K562 (cell line): ENCODE data around the gene TK1. TPM values are rescaled to one million over a fixed set of nuclear protein-coding genes. Genes with fewer than 3 reads are reported as not detected.
A peak's percentile ranks its signal among the peaks of the same experiment; 100 is the strongest.

Experiments
- BCOR ChIP-seq: fragments of 450-650 bp; IDR thresholded peaks from 2 replicates; pipeline ENCODE4 v1.6.1; 2016
- CBFB ChIP-seq: sonication (generic); formaldehyde crosslinking; IDR thresholded peaks from 2 replicates; pipeline ENCODE4 v1.4.0; 2020; ENCODE audit warnings: mild to moderate bottlenecking, missing genetic modification reagents
- CBX1 ChIP-seq: sonication (generic); IDR thresholded peaks from 2 replicates; pipeline ENCODE4 v1.6.1; 2016; ENCODE audit warnings: antibody characterized with exemption, low read depth, mild to moderate bottlenecking
- FOXJ3 ChIP-seq: sonication (generic); formaldehyde crosslinking; IDR thresholded peaks from 2 replicates; pipeline ENCODE4 v1.4.0; 2020; ENCODE audit warnings: mild to moderate bottlenecking, missing genetic modification reagents
- HNRNPLL ChIP-seq: fragments of 200-400 bp; formaldehyde crosslinking; IDR thresholded peaks from 2 replicates; pipeline ENCODE4 v1.6.1; 2017; ENCODE audit warnings: low read length, low read depth, mild to moderate bottlenecking; ENCODE audit not compliant: poor library complexity, severe bottlenecking
- MAZ ChIP-seq, 2 experiments: fragments of 450-650 bp in 1 of 2; sonication (generic) in 1 of 2; formaldehyde crosslinking; IDR thresholded peaks in 1 of 2; conservative IDR thresholded peaks in 1 of 2; 2 replicates each; pipeline versions ENCODE4 v1.4.0 to v1.5.0; 2020; ENCODE audit warnings: mild to moderate bottlenecking in 1 of 2, missing genetic modification reagents in 1 of 2
- PML ChIP-seq: IDR thresholded peaks from 2 replicates; pipeline ENCODE4 v1.6.1; 2012; ENCODE audit warnings: low read length, inconsistent platforms
- PTBP1 ChIP-seq: fragments of 200-400 bp; formaldehyde crosslinking; IDR thresholded peaks from 2 replicates; pipeline ENCODE4 v1.6.1; 2017; ENCODE audit warnings: low read depth, low read length
- TEAD4 ChIP-seq, 2 experiments: sonication (generic) in 1 of 2; formaldehyde crosslinking in 1 of 2; IDR thresholded peaks; 2 replicates each; pipeline versions ENCODE4 v1.6.1 to v1.8.0; 2012 to 2022; ENCODE audit warnings: borderline replicate concordance in 1 of 2, inconsistent platforms in 1 of 2, low read length in 1 of 2, mild to moderate bottlenecking in 1 of 2, missing genetic modification reagents in 1 of 2
- TGIF2 ChIP-seq: sonication (generic); formaldehyde crosslinking; IDR thresholded peaks from 2 replicates; pipeline ENCODE4 v1.8.1; 2022; ENCODE audit warnings: mild to moderate bottlenecking, missing genetic modification reagents, moderate library complexity
- polyA plus RNA-seq, 8 experiments: library from polyadenylated mRNA; depleted of rRNA in 4 of 8; stranded (reverse) in 5 of 8; unstranded in 3 of 8; fragments of >200 nt; fragmentation: Nextera tagmentation in 2 of 8; fragmentation: Illumina TruSeq in 1 of 8; extraction: Ambion mirVana in 2 of 8; extraction: Trizol in 1 of 8; gene quantifications; 2 replicates each; pipeline versions ENCODE4 v1.2.1 to v1.2.3, GENCODE V29; 2011 to 2014; ENCODE audit warnings: inconsistent platforms in 1 of 8, missing spikeins in 1 of 8
- total RNA-seq, 7 experiments: library from RNA; depleted of rRNA in 6 of 7; stranded (reverse); fragments of >200 nt in 6 of 7; fragmentation: Illumina TruSeq in 2 of 7; extraction: Trizol in 2 of 7; gene quantifications; 2 replicates each; pipeline versions ENCODE4 v1.2.1 to v1.2.3, GENCODE V29; 2011 to 2021; ENCODE audit warnings: low replicate concordance in 1 of 7
- TF ChIP-seq, protein P1 (sequence below), 2 experiments: fragments of 450-650 bp; IDR thresholded peaks; 2 replicates each; pipeline ENCODE4 v1.6.1; 2016; ENCODE audit warnings: mild to moderate bottlenecking in 2 of 2, borderline replicate concordance in 1 of 2, low read depth in 1 of 2, moderate library complexity in 1 of 2
- TF ChIP-seq, protein P2 (sequence below): fragments of 200-400 bp; formaldehyde crosslinking; IDR thresholded peaks from 2 replicates; pipeline ENCODE4 v1.6.1; 2017; ENCODE audit warnings: mild to moderate bottlenecking, low read depth, low read length, moderate library complexity
- TF ChIP-seq, protein P3 (sequence below): sonication (generic); formaldehyde crosslinking; IDR thresholded peaks from 2 replicates; pipeline ENCODE4 v1.5.0; 2020; ENCODE audit warnings: missing genetic modification reagents

TK1 gene
- total and polyA plus RNA-seq, 9 of the 15 experiments (the other 6 are each of a cell fraction or from before 2014, with no cell fraction given) = 8.4 to 280 (median 103) TPM

DNA sequence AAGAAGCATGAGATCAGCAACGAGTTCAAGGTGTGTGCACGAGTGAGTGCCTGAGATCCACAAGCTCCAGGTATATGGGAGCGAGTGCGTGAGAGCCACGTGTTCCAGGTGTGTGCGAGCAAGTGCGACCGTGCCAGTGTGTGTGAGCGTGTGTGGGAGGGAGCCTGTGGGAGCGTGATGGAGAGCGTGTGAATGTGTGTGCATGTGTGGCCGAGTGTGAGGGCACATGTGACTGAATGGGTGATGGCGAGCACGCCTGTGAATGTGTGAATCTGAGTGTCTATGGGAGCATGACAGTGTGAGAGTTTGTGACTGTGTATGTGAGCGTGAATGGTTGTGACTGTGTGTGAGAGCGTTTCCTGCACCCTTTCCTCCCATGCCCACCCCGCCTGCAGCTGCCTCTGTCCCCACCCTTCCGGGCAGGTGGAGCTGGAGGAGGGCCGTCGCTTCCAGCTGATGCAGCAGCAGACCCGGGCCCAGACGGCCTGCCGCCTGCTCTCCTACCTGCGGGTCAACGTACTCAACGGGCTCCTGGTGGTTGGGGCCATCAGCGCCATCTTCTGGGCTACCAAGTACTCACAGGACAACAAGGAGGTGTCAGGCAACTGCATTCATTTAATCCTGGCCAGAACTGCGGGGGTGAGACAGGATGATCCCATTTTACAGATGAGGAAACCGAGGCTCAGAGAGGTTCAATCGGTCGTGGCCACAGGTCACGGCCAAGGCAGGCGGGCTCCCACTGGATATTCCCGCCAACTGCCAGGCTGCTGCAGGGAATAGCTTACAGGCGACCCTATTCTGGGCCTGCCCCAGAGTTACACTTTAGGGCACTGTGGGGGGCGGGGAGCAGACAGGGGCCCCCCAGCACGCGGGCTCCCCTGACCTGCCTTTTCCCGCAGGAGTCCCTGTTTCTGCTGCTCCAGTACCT lies 52.6 kb downstream of the TK1 start (continued):
- TF ChIP-seq, protein P1, sequence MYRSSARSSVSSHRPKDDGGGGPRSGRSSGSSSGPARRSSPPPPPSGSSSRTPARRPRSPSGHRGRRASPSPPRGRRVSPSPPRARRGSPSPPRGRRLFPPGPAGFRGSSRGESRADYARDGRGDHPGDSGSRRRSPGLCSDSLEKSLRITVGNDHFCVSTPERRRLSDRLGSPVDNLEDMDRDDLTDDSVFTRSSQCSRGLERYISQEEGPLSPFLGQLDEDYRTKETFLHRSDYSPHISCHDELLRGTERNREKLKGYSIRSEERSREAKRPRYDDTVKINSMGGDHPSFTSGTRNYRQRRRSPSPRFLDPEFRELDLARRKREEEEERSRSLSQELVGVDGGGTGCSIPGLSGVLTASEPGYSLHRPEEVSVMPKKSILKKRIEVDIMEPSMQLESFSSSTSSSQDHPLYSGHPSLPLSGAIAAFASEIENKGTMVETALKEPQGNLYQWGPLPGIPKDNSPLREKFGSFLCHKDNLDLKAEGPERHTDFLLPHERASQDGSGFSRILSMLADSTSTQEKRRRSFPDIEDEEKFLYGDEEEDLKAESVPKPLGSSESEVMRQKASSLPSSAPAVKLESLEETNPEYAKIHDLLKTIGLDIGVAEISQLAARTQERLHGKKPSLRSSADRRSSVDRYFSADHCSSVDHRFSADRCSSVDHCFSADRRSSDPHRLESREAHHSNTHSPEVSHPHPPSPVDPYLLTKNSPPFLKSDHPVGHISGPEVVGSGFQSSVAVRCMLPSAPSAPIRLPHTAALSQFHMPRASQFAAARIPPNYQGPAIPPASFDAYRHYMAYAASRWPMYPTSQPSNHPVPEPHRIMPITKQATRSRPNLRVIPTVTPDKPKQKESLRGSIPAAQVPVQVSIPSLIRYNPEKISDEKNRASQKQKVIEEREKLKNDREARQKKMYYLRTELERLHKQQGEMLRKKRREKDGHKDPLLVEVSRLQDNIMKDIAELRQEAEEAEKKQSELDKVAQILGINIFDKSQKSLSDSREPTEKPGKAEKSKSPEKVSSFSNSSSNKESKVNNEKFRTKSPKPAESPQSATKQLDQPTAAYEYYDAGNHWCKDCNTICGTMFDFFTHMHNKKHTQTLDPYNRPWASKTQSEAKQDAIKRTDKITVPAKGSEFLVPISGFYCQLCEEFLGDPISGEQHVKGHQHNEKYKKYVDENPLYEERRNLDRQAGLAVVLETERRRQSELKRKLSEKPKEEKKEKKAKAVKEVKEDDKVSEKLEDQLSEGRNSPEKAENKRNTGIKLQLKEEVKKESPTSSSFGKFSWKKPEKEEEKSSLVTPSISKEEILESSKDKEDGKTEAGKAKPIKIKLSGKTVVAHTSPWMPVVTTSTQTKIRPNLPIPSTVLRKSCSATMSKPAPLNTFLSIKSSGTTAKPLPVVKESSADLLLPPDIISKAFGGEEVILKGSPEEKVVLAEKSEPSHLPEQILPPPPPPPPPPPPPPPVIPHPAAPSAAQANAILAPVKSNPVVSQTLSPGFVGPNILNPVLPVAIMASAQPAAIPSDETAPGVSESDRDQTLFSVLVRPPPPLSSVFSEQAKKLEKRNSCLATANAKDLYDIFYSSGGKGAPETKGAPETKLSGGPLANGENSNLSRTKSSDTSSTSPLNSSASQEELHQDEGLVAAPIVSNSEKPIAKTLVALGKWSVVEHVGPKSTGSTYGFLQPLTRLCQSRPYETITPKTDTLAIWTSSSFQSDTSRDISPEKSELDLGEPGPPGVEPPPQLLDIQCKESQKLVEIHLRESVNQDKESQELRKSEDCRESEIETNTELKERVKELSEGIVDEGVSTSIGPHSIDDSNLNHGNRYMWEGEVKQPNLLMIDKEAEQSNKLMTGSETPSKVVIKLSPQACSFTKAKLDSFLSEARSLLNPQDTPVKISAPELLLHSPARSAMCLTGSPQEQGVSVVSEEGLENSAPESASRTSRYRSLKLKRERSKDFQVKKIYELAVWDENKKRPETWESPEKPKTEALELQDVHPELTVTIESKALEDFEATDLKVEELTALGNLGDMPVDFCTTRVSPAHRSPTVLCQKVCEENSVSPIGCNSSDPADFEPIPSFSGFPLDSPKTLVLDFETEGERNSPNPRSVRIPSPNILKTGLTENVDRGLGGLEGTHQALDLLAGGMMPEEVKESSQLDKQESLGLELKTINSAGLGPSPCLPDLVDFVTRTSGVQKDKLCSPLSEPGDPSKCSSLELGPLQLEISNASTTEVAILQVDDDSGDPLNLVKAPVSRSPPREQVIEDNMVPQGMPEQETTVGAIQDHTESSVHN (IDR thresholded peaks at IDR 0.05; ENCODE audit: borderline replicate concordance in 1 of 2, low read depth in 1 of 2) = no peak
- TF ChIP-seq, protein P2, sequence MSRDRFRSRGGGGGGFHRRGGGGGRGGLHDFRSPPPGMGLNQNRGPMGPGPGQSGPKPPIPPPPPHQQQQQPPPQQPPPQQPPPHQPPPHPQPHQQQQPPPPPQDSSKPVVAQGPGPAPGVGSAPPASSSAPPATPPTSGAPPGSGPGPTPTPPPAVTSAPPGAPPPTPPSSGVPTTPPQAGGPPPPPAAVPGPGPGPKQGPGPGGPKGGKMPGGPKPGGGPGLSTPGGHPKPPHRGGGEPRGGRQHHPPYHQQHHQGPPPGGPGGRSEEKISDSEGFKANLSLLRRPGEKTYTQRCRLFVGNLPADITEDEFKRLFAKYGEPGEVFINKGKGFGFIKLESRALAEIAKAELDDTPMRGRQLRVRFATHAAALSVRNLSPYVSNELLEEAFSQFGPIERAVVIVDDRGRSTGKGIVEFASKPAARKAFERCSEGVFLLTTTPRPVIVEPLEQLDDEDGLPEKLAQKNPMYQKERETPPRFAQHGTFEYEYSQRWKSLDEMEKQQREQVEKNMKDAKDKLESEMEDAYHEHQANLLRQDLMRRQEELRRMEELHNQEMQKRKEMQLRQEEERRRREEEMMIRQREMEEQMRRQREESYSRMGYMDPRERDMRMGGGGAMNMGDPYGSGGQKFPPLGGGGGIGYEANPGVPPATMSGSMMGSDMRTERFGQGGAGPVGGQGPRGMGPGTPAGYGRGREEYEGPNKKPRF = no peak
- TF ChIP-seq BCOR (peak; percentile 97), FOXJ3 (CRISPR knock-in tag) (peak; percentile 31; the same call in 1 of the 2 replicates), PTBP1 (peak; percentile 89; the same call in 1 of the 2 replicates), TGIF2 (CRISPR knock-in tag) (no peak), PML (no peak), TEAD4 (IDR thresholded peaks at IDR 0.05; ENCODE audit: low read length) (no peak), TEAD4 (CRISPR knock-in tag; IDR thresholded peaks at IDR 0.05; ENCODE audit: borderline replicate concordance) (no peak), CBFB (0 out of 2 replicates have a peak, but pooled peaks have one; percentile 35), MAZ (CRISPR knock-in tag; conservative IDR thresholded peaks at IDR 0.05 in 1 of 2, IDR thresholded peaks at IDR 0.05 in 1 of 2) (peak in 1 of 2 experiments; percentile 47; a peak in 1 of 4 replicates), HNRNPLL (no peak), CBX1 (peak; percentile 88)
- TF ChIP-seq, protein P3, sequence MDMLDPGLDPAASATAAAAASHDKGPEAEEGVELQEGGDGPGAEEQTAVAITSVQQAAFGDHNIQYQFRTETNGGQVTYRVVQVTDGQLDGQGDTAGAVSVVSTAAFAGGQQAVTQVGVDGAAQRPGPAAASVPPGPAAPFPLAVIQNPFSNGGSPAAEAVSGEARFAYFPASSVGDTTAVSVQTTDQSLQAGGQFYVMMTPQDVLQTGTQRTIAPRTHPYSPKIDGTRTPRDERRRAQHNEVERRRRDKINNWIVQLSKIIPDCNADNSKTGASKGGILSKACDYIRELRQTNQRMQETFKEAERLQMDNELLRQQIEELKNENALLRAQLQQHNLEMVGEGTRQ = no peak
- TF ChIP-seq, all 486 proteins: peak for 59
